ENCODE data around the gene SBF2.

The SBF2 gene

DNA sequence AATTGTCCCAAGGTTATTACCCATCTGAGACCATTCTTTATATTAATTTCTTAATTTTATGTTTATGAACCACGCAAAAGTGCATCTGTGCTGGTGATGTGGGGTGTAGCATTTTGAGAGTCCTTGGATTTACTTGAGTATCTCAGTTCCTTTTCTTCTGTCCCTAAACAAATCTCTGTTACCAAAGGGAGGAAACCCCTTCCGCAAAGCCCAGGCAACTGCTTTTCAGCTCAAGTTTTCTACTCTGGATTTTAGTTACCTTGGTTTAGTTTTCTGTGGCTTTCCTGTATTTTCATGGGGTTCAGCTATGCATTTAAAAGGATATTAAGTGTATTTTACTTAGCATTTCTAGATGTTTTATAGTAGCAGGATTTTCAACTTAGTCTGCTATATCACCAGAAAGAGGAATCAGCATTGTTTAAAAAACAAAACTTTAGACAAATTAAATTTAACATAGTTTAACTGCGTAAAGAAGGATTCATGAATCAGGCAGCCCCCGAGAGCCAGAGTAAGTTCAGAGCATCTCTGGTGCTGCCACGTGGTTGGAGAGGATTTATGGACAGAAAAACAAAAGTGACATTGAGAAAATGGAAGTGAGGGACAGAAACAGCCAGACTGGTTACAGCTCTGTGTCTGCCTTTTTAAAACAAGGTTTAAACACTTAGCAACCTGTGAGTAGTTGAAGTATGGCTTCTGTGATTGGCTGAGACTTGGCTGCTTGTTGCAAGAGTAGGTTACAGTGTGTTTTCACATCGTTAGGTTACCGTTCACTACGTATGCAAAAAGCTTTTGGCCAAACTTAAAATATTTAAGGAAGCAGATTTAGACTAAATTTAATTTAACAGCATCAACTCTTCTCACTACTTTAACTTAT is 20.4 kb upstream of the SBF2 start:
- no peak overlapping the region for H3K9ac ChIP-seq (ENCODE audit: low read length)
- H3K36me3 ChIP-seq (ENCODE audit: control insufficient read depth, low read depth, low read length): no peaks in the 10 kb centered on the region
- H3K27me3 ChIP-seq (ENCODE audit: control insufficient read depth, insufficient read depth, low read length): no peaks in the 10 kb centered on the region
- H3K4me3 ChIP-seq (ENCODE audit: low read length): no peak overlapping the region
- no peaks in the 10 kb centered on the region for H3K9me3 ChIP-seq (ENCODE audit: control insufficient read depth, low read depth, low read length)
- peaks cover 22% of the 10 kb centered on the region for H3K4me1 ChIP-seq (ENCODE audit: control insufficient read depth, low read depth, low read length)
- no peak overlapping the region for H3K27ac ChIP-seq (ENCODE audit: low read length)

DNA sequence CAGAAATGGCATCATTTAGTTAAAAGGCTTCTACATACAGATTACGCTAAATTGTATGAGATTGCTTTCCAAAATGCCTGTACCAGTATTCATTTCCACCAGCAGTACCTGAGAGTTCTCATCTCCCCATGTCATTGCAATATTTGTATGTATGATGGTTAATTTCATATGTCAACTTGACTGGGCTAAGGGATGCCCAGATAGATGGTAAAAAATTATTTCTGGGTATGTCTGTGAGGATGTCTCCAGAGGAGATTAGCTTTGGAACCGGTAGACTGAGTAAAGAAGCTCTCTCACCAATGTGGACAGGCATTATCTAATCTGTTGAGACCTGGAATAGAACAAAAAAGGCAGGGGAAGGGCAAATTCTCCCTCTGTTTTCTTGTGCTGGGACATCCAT is 17.8 kb upstream of the SBF2 start:
- Histone ChIP-seq H3K4me1 (ENCODE audit: control insufficient read depth, low read depth, low read length) (peaks cover 20% of the 10 kb centered on the region), H3K27ac (ENCODE audit: low read length) (no peak overlapping the region), H3K27me3 (ENCODE audit: control insufficient read depth, insufficient read depth, low read length) (peaks cover 21% of the 10 kb centered on the region), H3K9me3 (ENCODE audit: control insufficient read depth, low read depth, low read length) (no peaks in the 10 kb centered on the region), H3K4me3 (ENCODE audit: low read length) (no peak overlapping the region), H3K9ac (ENCODE audit: low read length) (no peak overlapping the region), H3K36me3 (ENCODE audit: control insufficient read depth, low read depth, low read length) (peaks cover 3% of the 10 kb centered on the region)

DNA sequence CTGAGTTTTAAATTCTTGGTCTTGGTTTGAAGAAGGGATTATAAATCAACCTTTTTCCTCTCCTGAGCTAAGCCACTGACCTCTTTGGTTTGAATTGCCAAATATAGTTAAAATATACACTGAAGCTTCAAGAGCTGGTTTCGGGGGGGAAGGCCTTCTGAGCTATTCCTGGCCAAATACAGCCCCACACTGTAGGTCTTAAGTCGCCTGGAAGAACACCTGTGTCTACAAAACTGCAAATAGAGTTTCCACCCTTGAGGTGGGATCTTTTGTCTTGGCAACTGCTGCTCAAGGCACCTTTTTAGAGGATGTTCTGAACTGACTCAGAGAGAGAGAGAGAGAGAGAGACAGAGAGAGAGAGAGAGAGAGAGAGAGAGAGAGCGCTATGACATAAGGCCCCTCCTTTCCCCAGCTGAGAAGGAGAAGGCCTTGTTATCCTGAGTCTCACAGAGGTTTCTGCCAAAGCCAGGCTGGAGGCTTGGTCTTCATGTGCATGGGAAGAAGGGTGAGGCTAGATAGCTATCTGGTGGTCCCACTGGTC is 16.4 kb upstream of the SBF2 start:
- Histone ChIP-seq H3K9me3 (ENCODE audit: control insufficient read depth, low read depth, low read length) (no peaks in the 10 kb centered on the region), H3K27me3 (ENCODE audit: control insufficient read depth, insufficient read depth, low read length) (peaks cover 35% of the 10 kb centered on the region), H3K27ac (ENCODE audit: low read length) (no peak overlapping the region), H3K36me3 (ENCODE audit: control insufficient read depth, low read depth, low read length) (peaks cover 5% of the 10 kb centered on the region), H3K9ac (ENCODE audit: low read length) (no peak overlapping the region), H3K4me3 (ENCODE audit: low read length) (no peak overlapping the region), H3K4me1 (ENCODE audit: control insufficient read depth, low read depth, low read length) (peaks cover 19% of the 10 kb centered on the region)

DNA sequence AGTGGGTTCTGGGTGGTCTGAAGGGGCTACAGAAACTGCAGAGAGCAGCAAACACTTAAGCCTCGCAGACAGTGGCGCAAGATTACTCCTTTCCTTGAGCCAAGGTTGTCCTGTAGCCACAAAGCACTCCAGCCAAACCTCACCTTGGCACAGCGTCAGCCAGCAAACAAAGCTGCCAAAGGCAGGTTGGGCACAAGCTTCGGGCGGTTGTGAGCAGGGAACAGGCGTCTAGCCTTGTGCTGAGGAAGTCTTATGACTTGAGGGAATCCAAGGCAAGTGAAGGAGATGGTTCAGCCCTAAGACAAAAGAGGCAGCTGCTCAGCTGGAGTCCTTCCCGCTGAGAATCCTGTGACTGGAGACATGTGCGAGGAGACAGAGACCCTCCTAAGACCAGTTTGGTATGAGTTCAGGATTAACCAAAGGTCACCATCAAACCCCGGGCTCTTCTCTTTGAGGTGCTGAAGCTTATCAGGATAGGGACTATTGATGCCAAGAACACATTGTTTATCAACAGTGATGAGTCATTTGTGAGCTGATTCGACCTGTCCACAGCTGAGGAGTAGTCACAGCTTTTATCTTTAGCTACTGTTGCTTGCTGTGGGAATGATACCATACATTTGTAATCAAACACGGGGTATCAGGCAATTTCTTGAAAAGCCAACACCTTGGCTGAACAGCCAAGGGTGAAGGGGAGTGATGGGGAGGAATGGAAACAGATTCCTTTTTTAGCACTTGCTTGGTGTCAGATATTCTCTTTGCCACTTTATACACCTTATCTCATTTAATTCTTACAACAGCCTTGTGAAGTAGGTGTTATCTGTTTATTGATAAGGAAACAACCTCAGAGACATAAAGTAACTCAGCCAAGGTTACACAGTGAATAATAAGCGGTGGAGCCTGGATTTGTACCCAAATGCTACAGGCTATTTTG is 15.4 kb upstream of the SBF2 start:
- Histone ChIP-seq H3K27me3 (ENCODE audit: control insufficient read depth, insufficient read depth, low read length) (peaks cover 41% of the 10 kb centered on the region), H3K9ac (ENCODE audit: low read length) (no peak overlapping the region), H3K9me3 (ENCODE audit: control insufficient read depth, low read depth, low read length) (no peaks in the 10 kb centered on the region), H3K4me3 (ENCODE audit: low read length) (peak overlapping the region; percentile 95), H3K4me1 (ENCODE audit: control insufficient read depth, low read depth, low read length) (peaks cover 19% of the 10 kb centered on the region), H3K27ac (ENCODE audit: low read length) (no peak overlapping the region), H3K36me3 (ENCODE audit: control insufficient read depth, low read depth, low read length) (peaks cover 5% of the 10 kb centered on the region)

DNA sequence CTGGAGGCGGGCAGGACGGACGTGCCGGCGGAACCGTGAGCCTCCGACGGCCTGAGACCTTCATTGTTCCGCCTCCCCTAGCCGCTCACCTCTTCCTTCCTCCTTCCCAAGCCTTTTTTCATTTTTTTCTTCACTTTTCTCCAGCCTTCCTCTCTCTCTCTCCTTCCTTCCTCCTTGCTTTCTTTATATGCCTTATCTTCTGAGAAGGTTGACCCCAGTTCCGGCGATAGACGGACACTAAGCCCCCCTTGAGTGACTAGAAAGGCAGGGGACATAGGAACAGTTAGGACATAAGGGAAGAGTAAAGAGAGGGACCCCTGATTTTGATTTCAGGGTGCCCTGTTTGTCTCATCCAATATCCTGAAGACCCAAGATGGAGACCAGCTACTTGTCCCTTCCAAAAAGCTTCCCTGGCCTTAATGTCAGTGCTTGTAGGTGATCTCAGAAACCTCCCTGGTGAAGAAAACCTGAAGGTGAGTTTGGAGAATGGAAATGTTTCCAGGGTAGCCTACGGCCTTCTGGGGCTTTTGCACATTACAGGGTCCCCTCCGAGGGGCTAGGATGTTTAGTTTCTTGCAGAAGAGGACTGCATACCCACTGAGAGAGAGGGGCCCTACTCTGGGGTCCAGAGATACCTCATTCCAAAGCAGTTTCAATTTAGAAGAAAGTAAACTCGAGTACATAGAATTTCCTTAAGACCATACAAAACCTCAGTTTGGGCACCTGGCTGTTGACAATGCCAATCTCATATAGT is 14.4 kb upstream of the SBF2 start:
- peaks cover 22% of the 10 kb centered on the region for H3K4me1 ChIP-seq (ENCODE audit: control insufficient read depth, low read depth, low read length)
- no peak overlapping the region for H3K27ac ChIP-seq (ENCODE audit: low read length)
- peak overlapping the region; percentile 78 for H3K9ac ChIP-seq (ENCODE audit: low read length)
- H3K4me3 ChIP-seq (ENCODE audit: low read length): peak overlapping the region; percentile 95
- peaks cover 50% of the 10 kb centered on the region for H3K27me3 ChIP-seq (ENCODE audit: control insufficient read depth, insufficient read depth, low read length)
- H3K36me3 ChIP-seq (ENCODE audit: control insufficient read depth, low read depth, low read length): peaks cover 5% of the 10 kb centered on the region
- no peaks in the 10 kb centered on the region for H3K9me3 ChIP-seq (ENCODE audit: control insufficient read depth, low read depth, low read length)

DNA sequence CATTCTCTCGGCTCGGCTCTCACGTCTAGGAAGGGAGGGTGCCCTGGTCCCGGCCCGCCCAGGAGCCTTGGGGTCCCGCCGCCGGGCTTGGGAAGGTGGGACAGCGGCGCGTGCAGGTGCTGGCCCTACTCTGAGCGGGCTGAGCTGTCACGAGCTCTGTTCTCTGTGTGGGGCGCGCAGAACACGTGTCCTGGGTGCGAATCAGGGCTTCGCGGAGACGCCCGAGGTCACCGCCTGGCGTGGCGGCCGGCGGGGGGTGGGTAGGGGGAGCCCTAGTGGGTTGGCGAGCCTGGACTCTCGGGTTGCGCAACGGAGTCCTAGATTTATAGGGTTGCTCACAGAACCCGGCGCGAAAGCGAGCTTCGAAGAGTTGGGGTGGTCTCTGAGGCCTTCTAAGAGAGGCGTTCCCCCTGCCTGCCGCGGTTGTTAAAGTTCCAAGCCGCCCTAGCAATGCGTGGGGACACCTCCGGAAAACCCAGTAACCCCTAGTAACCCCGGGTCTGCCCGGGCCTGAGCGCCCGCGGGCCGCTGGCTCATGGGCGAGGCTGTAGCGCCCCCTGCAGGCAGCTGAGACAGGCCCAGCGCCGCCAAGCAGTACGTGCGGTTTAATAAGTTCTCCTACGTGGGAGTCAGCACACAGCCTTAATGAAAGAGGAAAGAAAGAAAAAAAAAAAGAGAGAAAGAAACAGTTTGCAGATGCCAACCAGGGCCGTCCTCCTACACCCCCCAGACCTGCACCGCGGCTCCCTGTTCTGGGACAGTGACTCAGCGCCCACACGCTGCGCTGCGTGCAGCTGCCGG is 13.6 kb upstream of the SBF2 start:
- peaks cover 22% of the 10 kb centered on the region for H3K4me1 ChIP-seq (ENCODE audit: control insufficient read depth, low read depth, low read length)
- H3K36me3 ChIP-seq (ENCODE audit: control insufficient read depth, low read depth, low read length): peaks cover 5% of the 10 kb centered on the region
- H3K9ac ChIP-seq (ENCODE audit: low read length): peak overlapping the region; percentile 78
- peak overlapping the region; percentile 95 for H3K4me3 ChIP-seq (ENCODE audit: low read length)
- H3K27me3 ChIP-seq (ENCODE audit: control insufficient read depth, insufficient read depth, low read length): peaks cover 58% of the 10 kb centered on the region
- H3K27ac ChIP-seq (ENCODE audit: low read length): no peak overlapping the region
- H3K9me3 ChIP-seq (ENCODE audit: control insufficient read depth, low read depth, low read length): no peaks in the 10 kb centered on the region

DNA sequence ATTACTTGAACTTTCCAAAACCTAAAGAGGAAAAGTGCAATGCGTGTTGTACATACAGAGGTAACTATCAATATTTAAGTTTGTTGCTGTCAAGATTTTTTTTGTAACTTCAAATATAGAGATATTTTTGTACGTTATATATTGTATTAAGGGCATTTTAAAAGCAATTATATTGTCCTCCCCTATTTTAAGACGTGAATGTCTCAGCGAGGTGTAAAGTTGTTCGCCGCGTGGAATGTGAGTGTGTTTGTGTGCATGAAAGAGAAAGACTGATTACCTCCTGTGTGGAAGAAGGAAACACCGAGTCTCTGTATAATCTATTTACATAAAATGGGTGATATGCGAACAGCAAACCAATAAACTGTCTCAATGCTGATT is 13.0 kb upstream of the SBF2 start:
- peaks cover 64% of the 10 kb centered on the region for H3K27me3 ChIP-seq (ENCODE audit: control insufficient read depth, insufficient read depth, low read length)
- H3K9ac ChIP-seq (ENCODE audit: low read length): peak overlapping the region; percentile 78
- H3K4me1 ChIP-seq (ENCODE audit: control insufficient read depth, low read depth, low read length): peaks cover 22% of the 10 kb centered on the region
- H3K4me3 ChIP-seq (ENCODE audit: low read length): peak overlapping the region; percentile 95
- H3K27ac ChIP-seq (ENCODE audit: low read length): no peak overlapping the region
- H3K9me3 ChIP-seq (ENCODE audit: control insufficient read depth, low read depth, low read length): no peaks in the 10 kb centered on the region
- H3K36me3 ChIP-seq (ENCODE audit: control insufficient read depth, low read depth, low read length): peaks cover 5% of the 10 kb centered on the region

DNA sequence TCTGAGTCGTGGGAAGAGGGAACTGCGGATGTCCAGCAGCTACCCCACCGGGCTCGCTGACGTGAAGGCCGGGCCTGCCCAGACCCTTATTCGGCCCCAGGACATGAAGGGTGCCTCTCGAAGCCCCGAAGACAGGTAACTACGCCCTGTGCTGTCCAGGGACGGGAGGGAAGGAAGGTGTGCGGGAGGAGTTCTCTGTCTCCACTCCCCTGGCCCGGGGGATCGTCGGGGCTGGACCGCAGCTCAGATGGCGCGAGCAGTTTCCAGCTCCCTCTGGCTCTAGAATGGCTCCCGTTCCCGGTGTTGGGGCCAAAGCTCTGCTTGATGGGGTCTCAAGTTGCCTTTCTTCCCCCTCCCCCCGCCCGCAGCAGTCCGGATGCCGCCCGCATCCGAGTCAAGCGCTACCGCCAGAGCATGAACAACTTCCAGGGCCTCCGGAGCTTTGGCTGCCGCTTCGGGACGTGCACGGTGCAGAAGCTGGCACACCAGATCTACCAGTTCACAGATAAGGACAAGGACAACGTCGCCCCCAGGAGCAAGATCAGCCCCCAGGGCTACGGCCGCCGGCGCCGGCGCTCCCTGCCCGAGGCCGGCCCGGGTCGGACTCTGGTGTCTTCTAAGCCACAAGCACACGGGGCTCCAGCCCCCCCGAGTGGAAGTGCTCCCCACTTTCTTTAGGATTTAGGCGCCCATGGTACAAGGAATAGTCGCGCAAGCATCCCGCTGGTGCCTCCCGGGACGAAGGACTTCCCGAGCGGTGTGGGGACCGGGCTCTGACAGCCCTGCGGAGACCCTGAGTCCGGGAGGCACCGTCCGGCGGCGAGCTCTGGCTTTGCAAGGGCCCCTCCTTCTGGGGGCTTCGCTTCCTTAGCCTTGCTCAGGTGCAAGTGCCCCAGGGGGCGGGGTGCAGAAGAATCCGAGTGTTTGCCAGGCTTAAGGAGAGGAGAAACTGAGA is 12.2 kb upstream of the SBF2 start:
- H3K9me3 ChIP-seq (ENCODE audit: control insufficient read depth, low read depth, low read length): no peaks in the 10 kb centered on the region
- H3K36me3 ChIP-seq (ENCODE audit: control insufficient read depth, low read depth, low read length): peaks cover 5% of the 10 kb centered on the region
- peak overlapping the region; percentile 78 for H3K9ac ChIP-seq (ENCODE audit: low read length)
- H3K4me1 ChIP-seq (ENCODE audit: control insufficient read depth, low read depth, low read length): peaks cover 27% of the 10 kb centered on the region
- peak overlapping the region; percentile 95 for H3K4me3 ChIP-seq (ENCODE audit: low read length)
- H3K27ac ChIP-seq (ENCODE audit: low read length): no peak overlapping the region
- H3K27me3 ChIP-seq (ENCODE audit: control insufficient read depth, insufficient read depth, low read length): peaks cover 72% of the 10 kb centered on the region

DNA sequence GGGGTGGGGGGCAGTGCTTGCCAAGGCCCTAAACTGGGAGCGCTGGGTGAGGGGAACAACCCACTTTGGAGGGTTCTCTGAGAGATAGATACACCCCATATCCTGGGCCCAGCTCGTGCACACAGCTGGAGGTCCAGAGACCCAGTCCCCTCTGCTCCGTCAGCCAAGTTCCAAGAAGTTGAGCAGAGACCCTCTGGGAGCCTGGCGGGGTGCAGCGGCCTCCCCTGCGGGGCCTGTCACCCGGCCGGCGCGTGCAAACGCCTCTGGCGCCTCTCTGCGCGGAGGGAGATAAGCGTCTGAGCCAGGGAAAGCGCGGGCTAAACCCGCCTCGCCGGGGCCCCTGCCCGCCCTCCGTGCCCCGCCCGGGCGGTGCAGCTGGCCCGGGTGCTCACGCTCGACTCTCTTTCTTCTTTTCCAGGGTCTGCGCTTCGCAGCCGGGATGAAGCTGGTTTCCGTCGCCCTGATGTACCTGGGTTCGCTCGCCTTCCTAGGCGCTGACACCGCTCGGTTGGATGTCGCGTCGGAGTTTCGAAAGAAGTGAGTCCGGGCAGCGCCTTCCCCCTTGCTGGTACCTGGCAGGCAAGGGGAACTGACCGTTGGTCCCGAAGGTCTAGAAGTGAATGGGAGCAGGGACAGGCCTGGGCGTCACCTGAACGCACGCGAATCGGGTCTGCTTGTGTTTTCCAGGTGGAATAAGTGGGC is 11.4 kb upstream of the SBF2 start:
- Histone ChIP-seq H3K4me3 (ENCODE audit: low read length) (peak overlapping the region; percentile 95), H3K9me3 (ENCODE audit: control insufficient read depth, low read depth, low read length) (no peaks in the 10 kb centered on the region), H3K9ac (ENCODE audit: low read length) (peak overlapping the region; percentile 78), H3K27me3 (ENCODE audit: control insufficient read depth, insufficient read depth, low read length) (peaks cover 80% of the 10 kb centered on the region), H3K27ac (ENCODE audit: low read length) (no peak overlapping the region), H3K4me1 (ENCODE audit: control insufficient read depth, low read depth, low read length) (peaks cover 27% of the 10 kb centered on the region), H3K36me3 (ENCODE audit: control insufficient read depth, low read depth, low read length) (peaks cover 5% of the 10 kb centered on the region)
